GM18520 (cell line): Measurements from ENCODE around the gene SMG5.
A peak's percentile ranks its signal among the peaks of the same experiment; 100 is the strongest.

Experiments used
- ATAC-seq: cut with Tn5 transposase; IDR thresholded peaks from one replicate; pipeline ENCODE4 v1.9.1; 2021; ENCODE audit not compliant: unreplicated experiment

Gene SMG5

GRCh38 chr1:156283521-156283920 is 896 bp upstream of the SMG5 start:
- no peak for ATAC-seq

GRCh38 chr1:156281693-156282478 is 739 bp downstream of the SMG5 start:
- no peak for ATAC-seq

GRCh38 chr1:156281281-156281680 is 1.3 kb downstream of the SMG5 start:
- ATAC-seq = peak; percentile 34

GRCh38 chr1:156279837-156280236 is 2.8 kb downstream of the SMG5 start:
- ATAC-seq = no peak

- no peak for ATAC-seq
Observed at GRCh38 chr1:156276966-156277381, 5.7 kb downstream of the SMG5 start.

- no peak for ATAC-seq
Observed at GRCh38 chr1:156276532-156276931, 6.1 kb downstream of the SMG5 start.

GRCh38 chr1:156270314-156270713 is 12.3 kb downstream of the SMG5 start:
- no peak for ATAC-seq

GRCh38 chr1:156268336-156268735 is 14.3 kb downstream of the SMG5 start:
- ATAC-seq = no peak

- ATAC-seq = no peak
Observed at GRCh38 chr1:156266051-156266450, 16.6 kb downstream of the SMG5 start.

- no peak for ATAC-seq
Observed at GRCh38 chr1:156263288-156263655, 19.4 kb downstream of the SMG5 start.

- ATAC-seq = no peak
Observed at GRCh38 chr1:156262461-156263287, 20.0 kb downstream of the SMG5 start.

- ATAC-seq = no peak
Observed at GRCh38 chr1:156260896-156261295, 21.7 kb downstream of the SMG5 start.

GRCh38 chr1:156259805-156260204 is 22.8 kb downstream of the SMG5 start:
- no peak for ATAC-seq

- no peak for ATAC-seq
Observed at GRCh38 chr1:156258859-156259258, 23.8 kb downstream of the SMG5 start.

- no peak for ATAC-seq
Observed at GRCh38 chr1:156257711-156258110, 24.9 kb downstream of the SMG5 start.

- no peak for ATAC-seq
Observed at GRCh38 chr1:156253634-156254033, 29.0 kb downstream of the SMG5 start.

GRCh38 chr1:156251527-156251926 is 31.1 kb downstream of the SMG5 start:
- no peak for ATAC-seq

- no peak for ATAC-seq
Observed at GRCh38 chr1:156249593-156249992, 33.0 kb downstream of the SMG5 start.

- no peak for ATAC-seq
Observed at GRCh38 chr1:156248323-156248683, 34.3 kb downstream of the SMG5 start.

GRCh38 chr1:156247460-156248322 is 34.9 kb downstream of the SMG5 start, which contains the start of gene PAQR6:
Gene PAQR6 (minus strand): TSS chr1:156248056. CDS start chr1:156246731, 1,325 bp downstream.
- ATAC-seq = no peak

GRCh38 chr1:156246781-156247459 is 35.7 kb downstream of the SMG5 start:
- no peak for ATAC-seq
